Endothelial cell of umbilical vein (primary cell): Measurements from ENCODE around the gene CNTNAP4. TPM values are rescaled to one million over a fixed set of nuclear protein-coding genes. Genes with fewer than 3 reads are reported as not detected.

Source experiments
- BruUV-seq: library from RNA; stranded (reverse); fragments of 400-500 nt; replicated peaks from 2 replicates; lab custom pipeline; 2021; lab: Mats Ljungman, UMichigan
- CTCF ChIA-PET: fragments of 300-600, 350-600 bp; sonication (Branson Sonifier 250); formaldehyde crosslinking; loops from one replicate; lab custom pipeline; 2021; ENCODE audit warnings: antibody characterized with exemption, inconsistent platforms; lab: Charles Lee
- POLR2A ChIA-PET: fragments of 300-600, 350-600 bp; sonication (Branson Sonifier 250); formaldehyde crosslinking; loops from one replicate; lab custom pipeline; 2021; ENCODE audit warnings: antibody characterized with exemption, inconsistent platforms; lab: Charles Lee
- DNase-seq: peaks from one replicate; pipeline ENCODE4 v3.0.0-alpha.2; 2011; ENCODE audit warnings: low read depth, low spot score
- FAIRE-seq: peaks from 2 replicates; lab custom pipeline; 2011; peaks lifted over from hg19 to GRCh38; lab: Jason Lieb, UNC
- H2AFZ ChIP-seq: 2 replicates; pipeline ENCODE4 v1.6.0; 2012; ENCODE audit warnings: low read depth, low read length, control low read depth, inconsistent platforms
- H3K27ac ChIP-seq: 2 replicates; pipeline ENCODE4 v1.5.1; 2011; ENCODE audit warnings: low read depth, mild to moderate bottlenecking, control low read depth, low read length, moderate library complexity; ENCODE audit not compliant: insufficient read depth
- H3K27me3 ChIP-seq, 2 experiments: 2 replicates each; pipeline versions ENCODE4 v1.6.0 to v1.6.1; 2011; ENCODE audit warnings: low read length in 2 of 2, mixed read lengths in 1 of 2; ENCODE audit not compliant: control insufficient read depth in 2 of 2, insufficient read depth in 2 of 2
- H3K36me3 ChIP-seq, 2 experiments: 2 replicates in 1 of 2; 3 replicates in 1 of 2; pipeline ENCODE4 v1.5.1; 2011; ENCODE audit warnings: low read length in 2 of 2, mild to moderate bottlenecking in 1 of 2, moderate library complexity in 1 of 2; ENCODE audit not compliant: control insufficient read depth in 2 of 2, insufficient read depth in 2 of 2; ENCODE audit errors: extremely low read depth in 1 of 2
- H3K4me1 ChIP-seq: 3 replicates; pipeline ENCODE4 v1.5.1; 2011; ENCODE audit warnings: mild to moderate bottlenecking, low read length; ENCODE audit not compliant: control insufficient read depth, insufficient read depth; ENCODE audit errors: extremely low read depth
- H3K4me2 ChIP-seq: 2 replicates; pipeline ENCODE4 v1.6.1; 2011; ENCODE audit warnings: low read length, control low read depth, mixed read lengths; ENCODE audit not compliant: insufficient read depth
- H3K4me3 ChIP-seq, 3 experiments: fragments of 200-600 bp in 1 of 3; sonication (generic), shearing (Covaris generic) in 1 of 3; replicated peaks in 1 of 3; 2 replicates each; pipeline ENCODE4 v1.5.1; 2011 to 2016; ENCODE audit warnings: control low read depth in 3 of 3, low read length in 3 of 3, mild to moderate bottlenecking in 2 of 3, inconsistent platforms in 1 of 3, low read depth in 1 of 3, moderate library complexity in 1 of 3; ENCODE audit not compliant: insufficient read depth in 1 of 3
- H3K79me2 ChIP-seq: 2 replicates; pipeline ENCODE4 v1.6.0; 2012; ENCODE audit warnings: low read length, inconsistent platforms; ENCODE audit not compliant: control insufficient read depth, insufficient read depth
- H3K9ac ChIP-seq: replicated peaks from 2 replicates; pipeline ENCODE3; 2011; ENCODE audit warnings: low read length, control low read depth; ENCODE audit not compliant: insufficient read depth; ENCODE audit errors: extremely low read depth
- H3K9me1 ChIP-seq: replicated peaks from 3 replicates; pipeline ENCODE4 v1.6.0; 2011; ENCODE audit warnings: mild to moderate bottlenecking, low read length; ENCODE audit not compliant: control insufficient read depth, insufficient read depth; ENCODE audit errors: extremely low read depth
- H3K9me3 ChIP-seq: replicated peaks from 2 replicates; pipeline ENCODE4 v1.5.1; 2012; ENCODE audit warnings: low read length, inconsistent platforms; ENCODE audit not compliant: control insufficient read depth, insufficient read depth
- H4K20me1 ChIP-seq: replicated peaks from 2 replicates; pipeline ENCODE3; 2011; ENCODE audit warnings: mild to moderate bottlenecking, low read length; ENCODE audit not compliant: control insufficient read depth, insufficient read depth; ENCODE audit errors: extremely low read depth
- EZH2 ChIP-seq: IDR thresholded peaks from 2 replicates; pipeline ENCODE4 v1.6.1; 2012; ENCODE audit warnings: borderline replicate concordance, low read depth, mild to moderate bottlenecking, moderate library complexity, low read length, inconsistent platforms; ENCODE audit not compliant: severe bottlenecking
- FOS ChIP-seq: IDR thresholded peaks from 2 replicates; pipeline ENCODE4 v1.6.1; 2011; ENCODE audit warnings: mild to moderate bottlenecking, low read length, moderate library complexity, borderline replicate concordance; ENCODE audit not compliant: insufficient read depth
- GATA2 ChIP-seq: IDR thresholded peaks from 2 replicates; pipeline ENCODE4 v1.7.0; 2011; ENCODE audit warnings: low read depth, mild to moderate bottlenecking, moderate library complexity, mixed read lengths, low read length; ENCODE audit not compliant: insufficient read length, insufficient read depth
- JUN ChIP-seq: IDR thresholded peaks from 2 replicates; pipeline ENCODE4 v1.6.1; 2011; ENCODE audit warnings: borderline replicate concordance, low read depth; ENCODE audit not compliant: insufficient read length, insufficient read depth
- MYC ChIP-seq: IDR thresholded peaks from one replicate; pipeline ENCODE4 v1.6.1; 2011; ENCODE audit warnings: mild to moderate bottlenecking, low read depth, low read length
- POLR2A ChIP-seq: IDR thresholded peaks from 2 replicates; pipeline ENCODE4 v1.6.1; 2012; ENCODE audit warnings: low read depth, mild to moderate bottlenecking, control low read depth, low read length
- dilution Hi-C: fragments of 300-500 bp; cut with MboI; formaldehyde crosslinking; loops from one replicate; pipeline ENCODE4 v1.15.0; 2019; ENCODE audit warnings: low sequenced_read_pairs; ENCODE audit not compliant: extremely low pct_ligation_motif_present
- intact Hi-C: fragments of 100-400 bp; cut with micrococcal nuclease; formaldehyde crosslinking; loops from one replicate; pipeline ENCODE4 v1.10.0; 2022
- polyA plus RNA-seq, 4 experiments: library from polyadenylated mRNA; depleted of rRNA in 3 of 4; stranded (reverse) in 3 of 4; unstranded in 1 of 4; fragments of >200 nt; gene quantifications; 2 replicates each; pipeline versions ENCODE4 v1.2.1 to v1.2.3, GENCODE V29; 2011 to 2012; ENCODE audit warnings: missing spikeins in 1 of 4
- total RNA-seq: library from RNA; stranded (reverse); gene quantifications from 2 replicates; pipeline ENCODE4 v1.2.3, GENCODE V29; 2021
- TF ChIP-seq, protein P1 (sequence below), 2 donors: IDR thresholded peaks; 1 replicate in 1 of 2; 2 replicates in 1 of 2; pipeline ENCODE4 v1.5.1; 2011; ENCODE audit warnings: low read length in 2 of 2, mild to moderate bottlenecking in 2 of 2, moderate library complexity in 2 of 2, control low read depth in 1 of 2, inconsistent platforms in 1 of 2, low read depth in 1 of 2; ENCODE audit not compliant: insufficient read depth in 1 of 2; ENCODE audit errors: extremely low read depth in 1 of 2
- TF ChIP-seq, protein P2 (sequence below): IDR thresholded peaks from 2 replicates; pipeline ENCODE4 v1.6.1; 2011; ENCODE audit not compliant: insufficient read depth, insufficient read length

The CNTNAP4 gene
- total and polyA plus RNA-seq, 2 donors (not counting 3 experiments of a cell fraction or from before 2014, with no cell fraction given) = not detected

DNA sequence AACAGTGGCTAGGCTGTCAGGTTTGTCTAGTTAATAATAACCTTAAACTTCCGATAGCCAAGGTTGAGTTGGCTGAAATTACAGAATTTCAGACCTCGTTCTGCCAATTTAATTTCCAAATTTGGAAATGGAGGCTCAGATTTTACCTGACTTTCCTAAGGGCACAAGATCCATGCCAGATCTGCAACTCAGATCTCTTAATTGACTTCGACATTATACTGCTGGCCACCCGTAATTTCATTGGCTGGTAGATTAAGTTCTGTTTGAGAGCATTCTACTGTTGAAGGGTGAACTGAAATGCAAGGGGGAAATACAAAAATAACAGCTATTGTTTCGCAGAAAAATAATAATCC, 210.8 kb downstream of the CNTNAP4 start:
- Histone ChIP-seq H3K27me3 (no peaks in the 10 kb centered on the region), H3K9me1 (peaks cover 2% of the 10 kb centered on the region), H3K79me2 (no peaks in the 10 kb centered on the region), H4K20me1 (no peaks in the 10 kb centered on the region), H3K9ac (no peak overlapping the region), H3K9me3 (no peaks in the 10 kb centered on the region), H3K4me3 (no peak overlapping the region), H3K36me3 (no peaks in the 10 kb centered on the region), H3K27ac (no peak overlapping the region), H3K4me1 (no peaks in the 10 kb centered on the region), H2AFZ (no peak overlapping the region), H3K4me2 (no peak overlapping the region)
- POLR2A ChIA-PET = no interaction called here
- BruUV-seq = no TSS peak
- TF ChIP-seq EZH2 (no peak), JUN (no peak), POLR2A (no peak)
- TF ChIP-seq, protein P1, sequence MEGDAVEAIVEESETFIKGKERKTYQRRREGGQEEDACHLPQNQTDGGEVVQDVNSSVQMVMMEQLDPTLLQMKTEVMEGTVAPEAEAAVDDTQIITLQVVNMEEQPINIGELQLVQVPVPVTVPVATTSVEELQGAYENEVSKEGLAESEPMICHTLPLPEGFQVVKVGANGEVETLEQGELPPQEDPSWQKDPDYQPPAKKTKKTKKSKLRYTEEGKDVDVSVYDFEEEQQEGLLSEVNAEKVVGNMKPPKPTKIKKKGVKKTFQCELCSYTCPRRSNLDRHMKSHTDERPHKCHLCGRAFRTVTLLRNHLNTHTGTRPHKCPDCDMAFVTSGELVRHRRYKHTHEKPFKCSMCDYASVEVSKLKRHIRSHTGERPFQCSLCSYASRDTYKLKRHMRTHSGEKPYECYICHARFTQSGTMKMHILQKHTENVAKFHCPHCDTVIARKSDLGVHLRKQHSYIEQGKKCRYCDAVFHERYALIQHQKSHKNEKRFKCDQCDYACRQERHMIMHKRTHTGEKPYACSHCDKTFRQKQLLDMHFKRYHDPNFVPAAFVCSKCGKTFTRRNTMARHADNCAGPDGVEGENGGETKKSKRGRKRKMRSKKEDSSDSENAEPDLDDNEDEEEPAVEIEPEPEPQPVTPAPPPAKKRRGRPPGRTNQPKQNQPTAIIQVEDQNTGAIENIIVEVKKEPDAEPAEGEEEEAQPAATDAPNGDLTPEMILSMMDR (IDR thresholded peaks at IDR 0.05; ENCODE audit: extremely low read depth in 1 of 2, insufficient read depth in 1 of 2, low read depth in 1 of 2, low read length in 2 of 2) = no peak
- DNase-seq = no peak
- FAIRE-seq = no peak
- CTCF ChIA-PET = no interaction called here
- dilution Hi-C loops = no loop called here
- intact Hi-C loops = no loop called here

DNA sequence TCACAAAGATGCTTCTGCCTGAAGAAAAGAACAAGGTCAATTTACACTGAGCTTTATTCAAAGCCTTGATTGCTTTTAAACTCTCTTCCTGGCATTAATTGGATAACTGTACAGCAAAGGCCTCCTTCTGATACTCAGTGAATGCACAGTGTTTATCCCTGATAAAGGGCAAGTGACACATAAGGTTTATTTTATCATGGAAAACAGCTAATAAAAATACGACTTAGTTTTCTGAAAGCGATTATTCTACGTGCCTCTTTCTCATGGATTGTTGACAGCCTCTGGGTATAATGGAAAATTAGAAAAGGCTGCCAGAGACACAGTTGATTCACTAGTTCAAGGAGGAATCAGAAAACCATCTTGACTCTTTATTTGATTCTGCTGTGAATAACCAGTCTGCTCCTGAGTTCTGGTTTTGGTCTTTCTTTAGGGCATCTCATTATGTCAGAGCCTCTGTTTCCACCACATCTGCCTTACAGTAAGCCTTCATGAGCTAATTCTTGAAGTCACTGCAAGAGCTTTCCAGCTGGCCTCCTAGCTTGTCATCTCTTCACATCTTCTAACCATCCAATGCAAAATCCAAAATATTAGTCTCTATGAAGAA, 212.9 kb downstream of the CNTNAP4 start:
- H3K9ac ChIP-seq = no peak overlapping the region
- H3K4me3 ChIP-seq = no peak overlapping the region
- no peak overlapping the region for H3K27ac ChIP-seq
- H3K9me3 ChIP-seq = no peaks in the 10 kb centered on the region
- CTCF ChIA-PET = interaction anchor here (0.9 kb wide), 1 partner anchor 11 kb away, joined by 3 read pairs; no protein-coding TSS in a partner anchor
- FAIRE-seq (no peak), DNase-seq (no peak)
- H4K20me1 ChIP-seq = no peaks in the 10 kb centered on the region
- H3K36me3 ChIP-seq = no peaks in the 10 kb centered on the region
- POLR2A ChIA-PET = no interaction called here
- no peaks in the 10 kb centered on the region for H3K27me3 ChIP-seq
- peaks cover 2% of the 10 kb centered on the region for H3K9me1 ChIP-seq
- no peak overlapping the region for H3K4me2 ChIP-seq
- intact Hi-C loops (no loop called here), dilution Hi-C loops (no loop called here)
- no peak overlapping the region for H2AFZ ChIP-seq
- BruUV-seq = no TSS peak
- TF ChIP-seq EZH2 = no peak
- no peak for TF ChIP-seq FOS
- TF ChIP-seq MYC = no peak
- no peak for TF ChIP-seq POLR2A
- no peak for TF ChIP-seq JUN
- TF ChIP-seq, protein P2, sequence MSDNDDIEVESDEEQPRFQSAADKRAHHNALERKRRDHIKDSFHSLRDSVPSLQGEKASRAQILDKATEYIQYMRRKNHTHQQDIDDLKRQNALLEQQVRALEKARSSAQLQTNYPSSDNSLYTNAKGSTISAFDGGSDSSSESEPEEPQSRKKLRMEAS = no peak
- no peak for TF ChIP-seq GATA2
- H3K79me2 ChIP-seq = no peaks in the 10 kb centered on the region
- H3K4me1 ChIP-seq = no peaks in the 10 kb centered on the region
